Stimulated activated CD4-positive, alpha-beta T cell treated with anti-CD3 and anti-CD28 coated beads, TNF-alpha, amount 100 ng/mL, for 1 hour (primary cell): Measurements from ENCODE around the gene PRDM16.

Experiments used
- DNase-seq, 3 donors: peaks; one replicate each; pipeline ENCODE4 v3.0.0-alpha.2; 2020; ENCODE audit warnings: low read depth in 3 of 3, low spot score in 1 of 3

The PRDM16 gene

DNA sequence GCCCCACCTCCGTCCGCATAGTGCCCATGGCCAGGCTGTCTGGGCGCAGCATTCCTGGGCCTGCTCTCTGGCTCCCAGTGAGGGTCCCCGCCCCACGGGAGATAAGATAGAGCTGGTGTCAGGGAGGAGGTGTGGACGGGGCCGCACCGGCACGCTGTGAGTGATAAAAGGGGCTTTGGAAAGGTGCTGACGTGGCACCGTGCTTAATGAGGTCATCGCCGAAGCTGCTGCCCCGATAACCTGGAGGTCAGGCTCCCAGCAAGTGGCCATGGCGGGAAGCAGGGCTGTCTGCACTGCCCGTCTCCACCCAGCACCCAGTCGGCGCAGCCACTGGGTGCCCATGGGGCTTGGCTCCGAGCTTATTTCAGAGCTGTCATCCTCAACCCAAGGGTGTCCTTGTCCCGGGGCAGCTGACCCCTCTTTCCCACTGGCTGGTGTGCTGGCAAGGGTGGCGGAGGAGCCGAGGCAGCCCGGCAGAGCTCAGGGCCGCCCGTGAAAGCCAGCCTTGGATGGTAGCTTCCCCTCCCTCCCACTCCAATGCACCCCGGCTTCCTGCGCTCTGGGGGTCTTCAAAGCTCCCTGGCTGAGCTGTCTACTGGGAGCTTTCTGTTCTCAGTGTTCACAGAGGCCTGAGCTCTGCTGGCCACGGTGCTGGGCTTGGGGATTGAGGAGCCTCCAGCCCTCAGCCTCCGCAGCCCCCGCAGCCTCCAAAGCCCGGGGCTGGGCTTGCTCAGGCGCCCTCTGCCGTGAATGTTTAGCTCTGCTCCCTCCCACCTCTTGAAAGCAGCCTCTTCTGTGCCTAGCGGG is 280.4 kb downstream of the PRDM16 start:
- no peak for DNase-seq

DNA sequence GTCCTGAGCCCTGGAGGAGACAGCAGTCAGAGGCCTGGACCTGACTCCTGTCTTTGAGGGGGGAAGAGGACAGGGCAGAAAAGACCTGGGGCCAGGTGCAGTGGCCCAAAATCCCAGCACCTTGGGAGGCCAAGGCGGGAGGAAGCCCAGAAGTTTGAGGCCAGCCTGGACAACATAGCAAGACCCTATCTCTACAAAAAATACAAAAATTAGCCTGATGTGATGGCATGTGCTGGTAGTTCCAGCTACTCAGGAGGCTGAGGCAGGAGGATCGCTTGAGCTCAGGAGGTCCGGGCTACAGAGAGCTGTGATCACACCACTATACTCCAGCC is 280.9 kb downstream of the PRDM16 start:
- no peak for DNase-seq

DNA sequence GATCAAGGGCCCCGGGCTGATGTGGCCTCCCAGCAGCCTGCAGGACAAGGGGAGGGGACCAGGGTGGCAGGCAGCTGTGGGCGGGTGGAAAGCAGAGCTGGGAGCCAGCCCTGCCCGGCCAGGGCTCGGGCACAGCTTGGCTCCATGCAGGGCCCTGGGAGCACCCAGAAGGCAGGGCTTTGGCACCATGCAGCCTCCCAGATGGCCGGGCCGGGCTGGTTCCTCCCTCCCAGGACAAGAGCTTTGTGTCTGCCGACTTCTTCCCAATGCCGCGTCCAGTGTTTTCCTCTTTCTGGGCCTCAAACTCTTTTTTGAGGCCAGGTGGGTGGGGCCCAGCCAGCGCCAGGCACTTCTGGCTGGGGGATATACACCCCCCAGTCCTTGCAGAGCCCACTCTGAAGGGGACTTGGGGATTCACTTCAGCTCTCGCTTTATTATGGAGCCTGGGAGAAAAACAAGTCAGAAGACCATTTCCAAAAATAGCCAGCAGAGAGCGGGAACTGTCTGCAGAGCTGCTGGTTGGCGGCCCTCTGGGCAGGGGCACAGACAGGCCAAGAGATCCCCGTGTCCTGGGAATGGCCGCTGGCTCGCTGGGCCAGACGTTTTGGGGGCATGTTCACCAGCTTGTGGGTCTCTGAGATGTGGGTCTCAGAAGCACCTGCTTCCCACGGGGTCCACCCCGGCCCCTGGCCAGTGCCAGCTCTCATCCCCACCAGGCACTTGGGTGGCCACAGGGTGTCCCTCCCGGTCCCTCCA is 281.7 kb downstream of the PRDM16 start:
- DNase-seq: no peak

DNA sequence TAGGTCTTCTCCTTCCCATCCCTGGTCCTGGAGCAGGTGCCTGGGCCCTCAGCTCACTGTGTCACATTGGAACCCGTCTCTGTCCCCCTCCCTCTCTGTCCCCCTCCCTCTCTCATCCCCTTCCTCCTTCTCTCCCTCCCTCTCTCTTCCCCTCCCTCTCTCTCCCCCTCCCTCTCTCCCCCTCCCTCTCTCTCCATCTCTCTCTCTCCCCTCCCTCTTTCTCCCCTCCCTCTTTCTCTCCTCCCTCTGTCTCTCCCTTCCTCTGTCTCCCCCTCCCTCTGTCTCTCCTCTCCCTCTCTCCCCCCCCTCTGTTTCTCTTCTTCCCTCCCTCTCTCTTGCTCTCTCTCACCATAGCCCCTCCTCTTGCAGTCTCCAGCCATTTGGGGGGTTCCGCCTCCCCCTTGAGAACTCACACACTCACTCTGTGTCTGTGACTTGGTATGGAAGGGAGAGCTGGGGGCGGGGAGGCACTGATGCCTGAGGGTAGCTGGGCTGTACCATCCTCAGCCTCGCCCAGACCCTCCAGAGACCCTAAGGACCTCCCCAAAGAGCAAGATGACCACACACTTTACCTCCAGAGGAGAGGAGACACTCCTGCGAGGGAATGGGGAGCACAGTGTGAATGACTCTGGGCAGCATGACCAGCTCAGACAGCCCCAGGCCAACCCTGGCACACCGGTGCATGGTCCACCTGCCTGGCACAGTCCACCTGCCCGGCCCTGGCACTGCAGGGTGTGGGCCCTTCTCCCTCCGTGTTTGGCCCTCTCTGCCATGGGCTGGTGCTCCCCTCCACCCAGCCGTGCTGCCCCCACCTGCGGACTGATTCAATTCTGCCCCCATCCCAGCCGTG is 282.7 kb downstream of the PRDM16 start:
- no peak for DNase-seq

DNA sequence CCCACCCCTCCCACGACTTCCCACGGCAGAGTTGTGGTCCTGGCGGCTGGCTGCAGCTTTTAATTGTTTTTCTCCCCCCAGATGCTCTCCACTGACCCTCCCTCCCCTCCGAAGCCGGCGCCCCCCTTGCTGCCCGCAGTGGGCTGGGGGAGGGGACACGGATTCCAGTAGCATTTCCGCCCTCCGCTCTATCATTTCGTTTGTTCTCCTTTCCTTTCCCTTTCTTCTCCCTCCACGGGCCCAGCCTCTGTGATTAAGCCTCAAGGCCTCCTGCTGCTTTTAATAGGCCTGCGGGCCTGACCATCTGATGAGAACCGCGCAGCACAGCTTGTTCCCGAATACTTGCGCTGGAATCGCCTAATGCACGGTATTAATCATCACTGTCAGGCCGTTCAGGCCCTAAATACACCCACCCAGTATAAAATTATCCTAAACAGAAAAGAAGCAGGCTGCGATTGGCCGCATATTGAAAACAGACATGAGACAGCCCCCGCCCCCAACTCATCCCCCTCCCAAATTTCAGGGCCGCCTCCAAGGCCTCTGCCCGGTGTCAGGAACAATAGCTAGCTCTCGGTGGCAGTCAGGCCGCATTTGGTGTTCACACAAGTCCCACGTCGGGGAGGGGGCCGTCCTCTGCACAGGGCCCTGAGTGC is 283.4 kb downstream of the PRDM16 start:
- DNase-seq: no peak

DNA sequence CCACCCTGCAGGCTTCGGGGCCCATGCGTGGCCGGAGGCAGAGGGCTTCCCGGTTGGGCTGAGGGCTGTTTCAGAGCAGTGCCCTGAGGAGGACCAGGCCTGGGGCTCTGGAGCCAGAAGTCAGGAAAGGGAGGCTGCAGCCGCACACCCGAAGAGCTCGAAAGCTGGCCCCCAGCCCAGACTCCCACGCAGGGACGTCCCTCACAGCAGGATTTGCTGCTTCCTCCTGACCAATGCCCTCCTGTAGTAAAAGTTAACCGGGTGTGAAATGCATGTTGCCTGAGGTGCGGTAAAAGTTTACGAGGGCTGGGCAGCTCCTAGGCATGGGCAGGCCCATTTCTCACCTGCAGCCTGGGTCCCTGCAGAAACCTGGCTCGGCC is 283.9 kb downstream of the PRDM16 start:
- DNase-seq: no peak

DNA sequence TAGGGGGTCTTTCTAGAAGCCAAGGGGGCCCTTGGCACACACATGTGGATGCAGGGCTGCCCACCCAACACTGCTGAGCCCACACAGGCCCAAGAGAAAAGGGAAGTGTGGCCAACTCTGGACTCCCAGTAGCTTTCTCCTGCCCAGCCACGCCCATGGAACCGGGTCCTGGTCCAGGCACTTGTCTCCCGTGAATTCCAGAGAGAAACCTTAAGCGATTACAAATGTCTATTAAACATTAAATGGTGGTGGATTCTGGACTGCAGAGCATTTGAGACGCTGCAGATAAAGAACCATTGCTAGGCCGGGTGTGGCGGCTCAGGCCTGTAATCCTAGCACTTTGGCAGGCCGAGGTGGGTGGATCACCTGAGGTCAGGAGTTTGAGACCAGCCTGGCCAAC is 284.9 kb downstream of the PRDM16 start:
- no peak for DNase-seq

DNA sequence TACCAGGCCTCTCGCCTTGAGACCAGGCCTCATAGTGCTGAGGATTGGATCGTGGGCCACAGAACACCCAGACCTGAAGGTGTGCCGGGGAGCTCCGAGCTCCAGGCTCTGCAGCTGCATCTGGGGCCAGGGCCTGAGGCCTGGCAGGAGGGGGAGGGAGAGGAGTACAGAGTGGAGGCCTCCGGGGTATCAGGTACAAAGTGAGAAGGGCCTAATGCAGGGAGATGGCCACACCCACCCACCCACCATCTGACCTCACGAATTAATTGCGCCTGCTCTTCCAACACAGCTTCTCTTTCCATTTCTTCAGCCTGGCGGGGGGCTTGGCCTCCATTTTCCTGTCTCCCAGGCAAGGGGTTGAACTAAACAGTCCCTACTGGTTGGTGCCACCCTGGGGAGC is 286.1 kb downstream of the PRDM16 start:
- DNase-seq: no peak

DNA sequence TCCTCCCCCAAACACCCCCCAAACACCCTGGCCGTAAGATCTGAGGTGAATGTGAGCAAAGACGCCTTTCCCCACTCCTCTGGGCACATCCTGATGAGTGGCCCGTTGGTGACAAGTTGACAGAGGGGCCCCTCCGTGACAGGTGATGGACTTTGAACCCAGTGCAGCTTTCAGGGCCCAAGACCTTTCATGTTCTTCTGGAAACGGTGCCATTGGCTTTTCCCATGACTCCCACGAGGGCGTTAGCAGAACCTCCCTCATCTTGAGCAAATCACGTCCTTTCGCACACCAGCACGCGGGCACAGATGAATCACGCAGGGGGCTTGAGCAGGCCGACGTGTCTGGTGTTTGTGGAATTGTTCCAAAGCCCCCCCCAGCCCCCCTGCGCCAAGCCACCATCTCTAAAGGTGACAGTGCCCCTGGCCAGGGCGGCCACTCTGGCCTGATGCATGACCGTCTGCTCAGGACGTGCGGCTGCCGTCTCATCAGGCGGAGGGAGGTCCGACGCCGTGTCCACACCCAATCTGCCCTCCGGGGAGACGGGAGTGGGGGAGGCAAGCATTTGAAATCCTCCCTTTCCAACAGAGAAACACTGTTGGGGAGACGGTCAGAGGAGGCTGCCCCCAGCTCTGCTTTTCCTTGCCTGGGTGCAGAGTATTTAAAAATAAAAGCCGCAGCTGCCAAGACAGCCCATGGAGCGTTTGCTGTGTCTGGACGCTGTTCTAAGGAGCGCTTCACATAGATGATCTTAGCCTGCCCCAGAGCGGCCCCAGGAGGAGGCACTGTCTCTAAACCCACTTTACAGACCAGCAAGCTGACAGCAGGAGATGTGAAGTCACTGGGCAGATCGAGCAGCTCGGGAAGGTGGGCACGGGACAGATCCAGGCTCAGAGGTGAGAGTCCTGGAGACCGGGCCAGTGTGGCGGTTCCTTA is 287.2 kb downstream of the PRDM16 start:
- no peak for DNase-seq

DNA sequence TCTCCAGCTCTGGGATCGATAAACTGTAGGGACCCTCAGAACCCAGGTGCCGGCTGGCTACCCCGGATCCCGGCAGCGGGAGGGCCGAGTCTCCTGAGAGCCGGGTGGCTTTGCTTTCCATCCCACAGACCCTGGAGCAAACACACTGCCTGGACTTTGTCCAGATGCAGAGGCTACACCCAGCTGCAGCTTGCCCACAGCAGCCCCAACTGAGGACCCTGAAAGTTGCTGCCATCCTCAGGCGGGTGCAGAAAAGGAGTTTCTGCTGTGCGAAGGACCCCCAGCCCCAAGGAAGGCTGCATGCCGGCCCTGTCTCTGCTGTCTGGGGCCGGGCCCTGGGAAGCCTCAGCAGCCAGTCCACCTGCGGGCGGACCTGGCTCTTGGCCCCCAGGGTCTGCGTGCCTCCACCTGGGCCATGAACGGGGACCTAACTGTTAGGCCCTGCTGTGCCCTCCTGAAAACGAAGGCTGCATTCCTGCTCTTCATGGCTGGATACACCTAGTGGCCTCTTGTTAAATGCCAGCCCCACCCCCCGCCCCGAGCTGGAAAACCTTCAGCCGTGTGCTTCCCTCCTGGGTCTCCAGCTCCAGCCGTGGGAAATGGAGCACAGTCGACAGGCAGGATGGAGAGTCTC is 287.9 kb downstream of the PRDM16 start:
- DNase-seq: no peak

DNA sequence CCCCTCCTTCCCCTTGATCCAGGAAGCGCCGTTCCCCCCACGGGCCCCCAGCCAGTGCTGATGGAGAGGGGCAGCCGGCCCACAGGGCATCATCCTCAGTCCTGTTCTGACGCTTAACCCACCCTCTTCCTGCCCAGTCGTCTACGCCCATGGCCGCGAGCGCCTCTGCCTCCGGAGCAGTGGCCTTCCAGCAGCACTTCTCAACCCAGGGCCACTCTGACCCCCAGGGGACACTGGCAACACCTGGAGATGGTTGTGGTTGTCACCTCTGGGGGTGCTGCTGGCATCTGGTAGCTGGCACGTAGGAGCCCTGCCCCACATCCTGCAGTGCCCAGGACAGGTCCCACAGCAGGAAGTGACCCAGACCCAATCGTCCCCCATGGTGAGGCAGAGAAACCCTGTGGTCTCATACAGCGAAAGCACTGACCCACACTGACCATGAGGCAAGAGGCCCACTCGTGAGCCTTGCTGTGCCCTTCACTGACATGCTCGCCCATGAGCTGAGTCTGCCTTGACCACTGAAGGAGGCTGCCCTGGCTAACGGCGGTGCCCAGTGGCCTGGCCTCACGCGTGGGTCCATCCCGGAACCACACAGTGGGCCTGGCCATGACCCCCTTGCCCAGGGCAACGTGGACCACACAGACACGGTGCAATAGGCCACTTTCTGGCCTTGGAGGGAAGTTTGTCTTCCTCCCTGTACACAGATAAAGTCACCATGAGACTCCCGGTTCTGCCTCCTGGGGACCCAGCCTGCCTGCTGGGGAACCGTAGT is 288.7 kb downstream of the PRDM16 start:
- no peak for DNase-seq

DNA sequence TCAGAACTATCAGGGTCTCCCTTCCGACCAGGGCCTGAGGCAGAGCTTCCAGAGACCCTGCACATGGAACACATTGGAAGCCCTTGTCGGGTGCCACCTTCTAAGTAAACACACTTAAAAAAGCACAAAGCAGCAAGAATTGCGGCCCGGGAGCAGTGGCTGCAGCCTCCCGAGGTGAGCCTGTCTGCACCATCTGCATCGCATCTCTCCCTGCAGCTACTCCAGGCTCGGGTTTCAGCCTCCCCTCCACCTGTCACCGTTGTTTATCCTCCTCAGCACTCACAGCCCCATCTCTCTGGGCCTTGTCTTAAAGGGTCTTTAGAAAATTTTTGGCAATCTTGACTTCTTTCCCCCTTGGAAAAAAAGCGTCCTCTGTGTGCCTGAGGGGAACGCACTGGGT is 290.3 kb downstream of the PRDM16 start:
- no peak for DNase-seq

DNA sequence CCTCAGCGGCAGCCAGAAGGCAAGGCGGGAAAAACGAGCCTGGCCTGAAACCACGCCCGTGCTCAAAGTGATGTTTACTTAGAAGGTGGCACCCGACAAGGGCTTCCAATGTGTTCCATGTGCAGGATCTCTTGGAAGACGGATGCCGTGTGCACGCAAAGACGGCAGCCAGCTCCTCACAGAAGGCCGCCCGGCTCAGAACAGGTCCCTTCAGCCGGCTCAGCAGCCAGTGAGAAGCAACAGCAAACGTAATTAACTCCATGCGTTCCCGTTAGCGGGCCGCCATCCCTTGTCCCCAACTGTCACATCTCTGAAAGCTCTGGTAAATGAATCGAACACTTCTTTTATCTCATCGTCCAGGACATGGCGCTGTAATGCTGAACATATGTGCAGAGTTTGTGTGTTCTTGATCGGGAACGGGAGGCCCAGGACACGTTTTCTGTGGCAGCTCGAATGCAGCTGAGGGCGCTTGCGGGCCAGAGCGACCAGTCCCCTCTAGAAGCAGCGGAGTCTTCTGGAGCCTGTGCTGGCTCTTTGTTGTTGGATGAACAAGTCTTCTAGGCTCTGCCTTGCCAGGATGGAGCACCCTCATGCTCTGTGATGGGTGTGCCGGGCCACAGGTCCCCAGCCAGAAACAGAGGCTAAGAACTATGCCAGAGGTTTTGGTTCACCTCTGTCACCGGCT is 290.9 kb downstream of the PRDM16 start:
- DNase-seq: no peak

DNA sequence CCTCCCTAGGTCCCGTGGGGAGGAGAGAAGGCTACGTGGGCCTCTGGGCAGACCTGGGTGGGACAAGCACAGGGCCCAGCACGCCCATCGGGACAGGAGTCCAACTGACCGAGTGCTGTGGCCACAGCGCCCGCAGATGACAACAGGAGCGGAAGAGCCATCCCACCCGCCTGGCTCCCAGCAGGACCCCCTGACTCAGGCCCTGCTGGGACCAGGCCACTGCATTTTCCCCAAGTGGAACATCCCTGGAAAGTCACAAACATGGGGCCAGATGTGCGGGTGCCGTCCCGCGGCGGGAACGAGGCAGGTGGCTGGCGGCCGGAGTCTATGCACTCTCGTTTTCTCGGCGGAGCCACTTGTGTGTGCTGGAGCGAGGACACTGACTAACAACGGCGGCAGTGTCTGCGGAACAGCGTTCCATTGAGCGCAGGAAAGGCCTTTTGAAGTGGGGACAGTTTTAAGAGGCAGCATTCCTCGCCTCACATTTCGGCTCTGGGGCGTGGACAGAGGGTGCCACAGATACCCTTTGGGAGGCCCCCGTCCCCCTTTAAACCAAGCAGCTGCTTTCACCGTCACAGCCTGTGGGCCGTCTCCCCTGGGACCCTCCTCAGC is 291.7 kb downstream of the PRDM16 start:
- no peak for DNase-seq

DNA sequence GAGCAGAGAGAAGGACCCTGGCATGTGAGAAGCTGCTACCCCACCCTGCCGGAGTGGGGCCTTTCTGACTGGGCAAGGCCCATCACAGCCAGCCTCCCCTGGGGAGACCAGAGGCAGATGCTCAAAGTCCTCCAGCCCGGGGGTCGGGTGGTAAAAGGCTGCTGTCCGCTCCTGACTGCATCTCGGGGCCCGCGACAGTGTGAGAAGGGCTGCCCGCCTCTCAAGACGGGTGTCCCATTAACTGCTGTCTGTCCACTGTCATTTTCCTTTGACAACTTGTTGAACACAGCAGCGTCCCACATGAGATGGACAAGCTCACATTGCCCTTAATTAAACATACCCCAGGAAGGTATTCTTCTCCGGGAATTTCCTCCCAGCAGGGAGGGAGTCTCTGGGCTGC is 294.0 kb downstream of the PRDM16 start:
- DNase-seq: no peak

DNA sequence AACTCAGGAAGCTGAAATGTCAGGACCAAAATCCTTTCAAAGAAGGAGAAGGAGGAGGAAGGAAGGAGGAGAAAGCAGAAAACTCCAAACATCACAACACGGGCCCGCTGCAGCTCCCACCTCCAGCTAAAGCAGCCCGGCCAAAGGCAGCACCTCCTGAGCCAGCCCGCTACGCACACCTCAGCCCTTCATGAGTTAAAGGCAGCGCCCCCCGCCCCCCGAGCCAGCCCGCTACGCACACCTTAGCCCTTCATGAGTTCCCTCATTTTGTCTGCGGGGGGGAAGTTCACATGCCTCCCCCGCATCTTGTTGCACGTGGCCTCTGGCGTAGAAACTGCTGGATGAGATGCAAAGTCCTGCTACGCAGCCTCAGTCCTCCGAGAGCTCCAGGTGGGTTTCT is 294.8 kb downstream of the PRDM16 start:
- DNase-seq: no peak

DNA sequence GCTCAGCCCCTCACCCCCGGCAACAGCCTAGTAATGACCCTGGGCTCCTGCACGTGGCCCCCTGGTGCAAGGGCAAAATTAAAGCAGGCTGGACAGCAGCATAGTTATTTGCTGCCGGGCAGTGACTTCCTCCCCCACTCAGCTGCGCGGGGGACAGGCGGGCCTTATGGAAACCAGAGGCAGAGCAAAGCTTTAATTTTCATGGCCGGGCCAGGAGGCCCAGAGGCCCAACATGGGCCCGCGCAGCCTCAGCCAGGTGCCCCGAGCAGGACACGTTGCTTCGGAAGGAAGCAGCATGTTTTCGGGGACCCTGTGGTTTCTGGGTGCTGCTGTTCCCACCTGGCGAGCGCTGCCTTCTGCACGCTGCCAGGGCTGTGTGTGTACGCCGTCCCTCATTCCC is 295.5 kb downstream of the PRDM16 start:
- no peak for DNase-seq

DNA sequence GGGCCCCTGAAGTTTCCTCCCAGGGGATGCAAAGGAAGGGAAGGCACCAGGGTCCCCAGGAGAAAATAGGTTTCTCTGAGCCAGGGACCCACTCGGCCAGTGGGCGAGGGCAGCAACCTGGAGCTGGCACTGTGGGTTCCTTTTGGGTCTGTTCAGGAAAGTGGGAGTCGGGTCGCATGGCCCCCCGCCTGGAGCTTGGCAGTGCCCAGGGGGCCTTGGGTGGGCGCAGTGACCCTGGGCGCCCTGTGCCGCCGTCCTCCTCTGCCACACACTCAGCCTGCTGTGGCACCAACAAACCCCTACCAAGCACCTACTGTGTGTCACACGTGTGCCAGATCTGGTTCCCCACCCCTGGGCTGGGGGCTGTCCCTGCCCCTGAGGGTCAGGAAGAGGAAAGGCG is 296.0 kb downstream of the PRDM16 start:
- DNase-seq: no peak
